ENCODE data around the gene TMEM138. TPM values are rescaled to one million over a fixed set of nuclear protein-coding genes. Genes with fewer than 3 reads are reported as not detected.

Gene TMEM138
- total RNA-seq, 1 donor from 2014 or later, result 49.2 TPM

GRCh38 chr11:61329871-61330270 lies 32.3 kb upstream of the TMEM138 start:
- Mint-ChIP-seq H3K27ac (no peak overlapping the region), H3K4me1 (peaks cover 45% of the 10 kb centered on the region), H3K27me3 (ENCODE audit: low read depth) (no peaks in the 10 kb centered on the region), H3K9me3 (no peaks in the 10 kb centered on the region), H3K36me3 (peaks cover 22% of the 10 kb centered on the region), H3K4me3 (no peak overlapping the region)
- no peak for DNase-seq (ENCODE audit: low spot score in 2 of 2, unreplicated experiment in 2 of 2)
- no peak for TF ChIP-seq CTCF (IDR thresholded peaks at IDR 0.05; ENCODE audit: unreplicated experiment)

- DNase-seq (ENCODE audit: low spot score in 2 of 2, unreplicated experiment in 2 of 2), result no peak
- no peaks in the 10 kb centered on the region for H3K9me3 Mint-ChIP-seq
- TF ChIP-seq CTCF (IDR thresholded peaks at IDR 0.05; ENCODE audit: unreplicated experiment), result no peak
- H3K27me3 Mint-ChIP-seq (ENCODE audit: low read depth), result no peaks in the 10 kb centered on the region
- peak overlapping the region; percentile 89 for H3K4me3 Mint-ChIP-seq
- peaks cover 14% of the 10 kb centered on the region for H3K36me3 Mint-ChIP-seq
- H3K4me1 Mint-ChIP-seq, result peaks cover 47% of the 10 kb centered on the region
- H3K27ac Mint-ChIP-seq, result peak overlapping the region; percentile 96
These were observed 30.5 kb upstream of the TMEM138 start for GRCh38 chr11:61331651-61332050.

- Mint-ChIP-seq H3K4me3 (peak overlapping the region; percentile 89), H3K4me1 (peaks cover 52% of the 10 kb centered on the region), H3K9me3 (no peaks in the 10 kb centered on the region), H3K27me3 (ENCODE audit: low read depth) (no peaks in the 10 kb centered on the region), H3K36me3 (peaks cover 14% of the 10 kb centered on the region), H3K27ac (peak overlapping the region; percentile 96)
- TF ChIP-seq CTCF (IDR thresholded peaks at IDR 0.05; ENCODE audit: unreplicated experiment), result no peak
- DNase-seq (ENCODE audit: low spot score in 2 of 2, unreplicated experiment in 2 of 2), result no peak
These were observed 29.8 kb upstream of the TMEM138 start for GRCh38 chr11:61332281-61332796.

GRCh38 chr11:61332797-61333549 lies 29.2 kb upstream of the TMEM138 start, which contains the start of the genes DDB1 and TKFC:
Gene DDB1, minus strand, starts transcription at chr11:61333105. Its CDS starts 137 bp downstream, at chr11:61332968.
Gene TKFC, plus strand, starts transcription at chr11:61333228. Its CDS starts 1,501 bp downstream, at chr11:61334729.
- peak; percentile 92 to 95 for DNase-seq (ENCODE audit: low spot score in 2 of 2, unreplicated experiment in 2 of 2)
- H3K4me3 Mint-ChIP-seq, result peak within 1 kb of the TSS; percentile 89
- peaks cover 50% of the 10 kb centered on the region for H3K4me1 Mint-ChIP-seq
- H3K9me3 Mint-ChIP-seq, result no peaks in the 10 kb centered on the region
- peaks cover 9% of the 10 kb centered on the region for H3K36me3 Mint-ChIP-seq
- TF ChIP-seq CTCF (IDR thresholded peaks at IDR 0.05; ENCODE audit: unreplicated experiment), result no peak
- peak within 1 kb of the TSS; percentile 97 for H3K27ac Mint-ChIP-seq
- H3K27me3 Mint-ChIP-seq (ENCODE audit: low read depth), result no peaks in the 10 kb centered on the region

- H3K27me3 Mint-ChIP-seq (ENCODE audit: low read depth), result no peaks in the 10 kb centered on the region
- H3K27ac Mint-ChIP-seq, result peak overlapping the region; percentile 97
- DNase-seq (ENCODE audit: low spot score in 2 of 2, unreplicated experiment in 2 of 2), result no peak
- no peak for TF ChIP-seq CTCF (IDR thresholded peaks at IDR 0.05; ENCODE audit: unreplicated experiment)
- no peaks in the 10 kb centered on the region for H3K9me3 Mint-ChIP-seq
- H3K36me3 Mint-ChIP-seq, result peaks cover 11% of the 10 kb centered on the region
- peaks cover 50% of the 10 kb centered on the region for H3K4me1 Mint-ChIP-seq
- peak overlapping the region; percentile 89 for H3K4me3 Mint-ChIP-seq
These were observed 28.4 kb upstream of the TMEM138 start for GRCh38 chr11:61333550-61334433.
